GM12801 (cell line): ENCODE measurements around the gene SLC12A8.

Source experiments
- CTCF ChIP-seq: IDR thresholded peaks from one replicate; pipeline ENCODE4 v1.5.1; 2011; ENCODE audit warnings: control low read depth; ENCODE audit not compliant: insufficient read length; ENCODE audit errors: extremely low read depth

The SLC12A8 gene

GRCh38 chr3:125212509-125213363 is at the start of gene SLC12A8:
TSS of gene SLC12A8 (minus strand) at chr3:125212748. CDS start at chr3:125211349, 1,399 bp downstream.
- TF ChIP-seq CTCF: no peak

GRCh38 chr3:125262161-125262560 is 49.6 kb upstream of the SLC12A8 start:
- TF ChIP-seq CTCF: no peak

- TF ChIP-seq CTCF: no peak
These were observed 48.5 kb upstream of the SLC12A8 start for GRCh38 chr3:125261031-125261430.

GRCh38 chr3:125260158-125260557 is 47.6 kb upstream of the SLC12A8 start:
- TF ChIP-seq CTCF: no peak

GRCh38 chr3:125257536-125257935 is 45.0 kb upstream of the SLC12A8 start:
- TF ChIP-seq CTCF: no peak

- no peak for TF ChIP-seq CTCF
These were observed 44.1 kb upstream of the SLC12A8 start for GRCh38 chr3:125256675-125257074.

GRCh38 chr3:125250973-125251372 is 38.4 kb upstream of the SLC12A8 start:
- TF ChIP-seq CTCF: no peak
